Superior temporal gyrus (tissue), 1 donor: ENCODE measurements around the gene ABHD17A.
A peak's percentile ranks its signal among the peaks of the same experiment; 100 is the strongest.

ENCODE experiments used
- DNase-seq: peaks from one replicate; pipeline ENCODE4 v3.0.0-alpha.2; 2016; ENCODE audit errors: extremely low spot score

ABHD17A gene

DNA sequence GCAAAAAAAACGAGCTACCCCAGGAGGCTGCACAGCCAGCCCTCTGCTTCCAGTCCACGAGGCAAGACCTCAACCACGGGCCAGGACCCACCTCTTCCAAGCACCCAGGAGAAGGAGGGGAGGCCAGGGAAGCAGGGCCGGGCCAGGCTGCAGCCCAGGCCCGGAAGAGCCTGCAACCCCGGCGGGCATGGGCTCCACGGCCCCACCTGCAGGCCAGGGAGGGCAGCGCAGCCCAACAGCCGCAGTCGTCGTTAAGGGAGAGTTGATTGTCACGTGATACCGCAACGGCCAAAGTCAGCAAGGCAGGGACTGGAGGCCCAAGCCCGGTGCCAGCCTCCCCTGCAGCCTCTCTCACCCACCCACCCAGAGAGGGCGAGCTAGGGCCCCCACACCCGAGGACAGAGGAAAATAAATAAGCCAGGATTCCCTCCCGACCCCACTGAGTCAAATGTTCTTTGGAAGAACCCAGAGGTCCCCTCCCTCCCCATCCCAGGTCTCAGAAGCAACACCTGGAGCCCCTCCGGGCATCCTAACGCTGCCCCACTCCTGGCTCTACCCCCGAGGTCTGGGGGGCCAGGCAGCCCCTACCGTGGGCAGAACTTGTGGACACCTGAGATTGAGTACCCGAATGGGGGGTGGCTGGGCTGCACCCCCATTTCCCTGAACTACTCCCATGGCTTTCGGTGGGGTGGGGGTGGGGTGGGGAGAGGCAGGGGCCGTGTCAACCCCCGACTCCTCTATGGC lies 31.8 kb downstream of the ABHD17A start:
- no peak for DNase-seq

DNA sequence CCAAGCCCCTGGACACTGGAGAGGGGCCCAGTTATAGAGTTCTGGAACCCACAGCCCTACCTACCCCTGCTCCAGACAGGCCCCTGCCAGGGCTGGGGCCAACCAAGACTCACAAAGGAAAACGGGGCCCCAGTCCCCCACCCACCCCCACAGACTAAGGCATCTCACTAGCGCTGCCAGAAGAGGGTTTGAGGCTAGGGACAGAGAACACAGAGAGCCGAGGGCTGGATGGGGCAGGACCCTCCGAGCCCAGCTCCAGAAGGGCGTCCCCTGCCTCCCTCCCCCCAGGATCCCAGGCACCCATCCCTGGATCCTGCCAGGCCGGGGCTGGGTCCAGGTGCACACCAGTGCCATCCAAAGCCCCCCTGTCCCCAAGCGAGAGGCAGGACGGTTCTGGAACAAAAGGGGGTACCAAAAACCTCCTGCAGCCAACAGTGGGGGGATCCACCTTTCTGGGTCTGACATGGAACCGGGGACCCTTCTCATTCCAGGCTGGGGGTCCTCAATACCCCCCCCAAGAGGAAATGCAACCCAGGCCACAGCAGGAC lies 32.6 kb downstream of the ABHD17A start:
- DNase-seq = no peak

DNA sequence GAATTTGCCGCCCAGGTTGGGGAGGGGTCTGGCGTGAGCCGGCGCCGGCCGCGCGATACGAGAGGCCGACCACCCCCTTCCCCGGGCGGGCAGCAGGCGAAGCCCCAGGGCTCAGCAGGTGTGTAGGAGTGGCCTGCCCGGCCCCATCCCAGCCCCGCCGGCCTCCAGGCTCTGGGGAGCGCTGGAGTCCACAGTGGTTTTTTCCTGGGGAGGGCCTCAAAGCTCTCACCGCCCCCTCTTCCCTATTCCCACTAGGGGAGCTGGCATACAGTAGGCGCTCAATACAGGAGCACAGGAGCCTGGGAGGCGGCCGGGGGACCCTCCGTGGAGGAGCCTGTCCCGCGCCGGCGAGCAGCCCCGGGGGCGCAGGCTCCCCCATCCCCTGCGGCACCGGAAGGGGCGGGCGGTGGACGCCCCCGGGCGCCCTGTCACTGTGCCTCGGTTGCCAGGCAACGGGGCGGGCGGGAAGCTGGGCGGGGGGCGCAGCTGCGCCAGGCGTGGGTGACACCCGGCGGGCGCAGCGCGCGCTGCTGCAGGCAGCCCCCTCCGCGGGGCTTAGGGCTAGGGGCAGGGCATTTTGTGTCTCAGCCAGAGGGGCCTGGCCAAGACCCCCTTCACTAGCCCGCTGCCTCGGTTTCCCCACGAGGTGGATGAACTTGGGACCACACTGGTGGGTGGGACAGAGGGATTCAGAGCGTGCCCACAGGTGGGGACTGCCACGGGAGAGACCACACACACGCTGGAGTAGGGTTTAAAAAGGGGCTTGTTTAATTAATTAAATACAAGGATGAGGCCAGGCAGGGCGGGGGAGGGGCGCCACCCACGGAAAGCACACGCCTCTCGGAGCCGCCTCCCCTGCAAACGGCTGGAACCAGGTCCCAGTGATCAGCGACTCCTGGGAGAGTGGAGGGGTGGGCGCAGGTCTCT lies 33.4 kb downstream of the ABHD17A start:
- DNase-seq = no peak

DNA sequence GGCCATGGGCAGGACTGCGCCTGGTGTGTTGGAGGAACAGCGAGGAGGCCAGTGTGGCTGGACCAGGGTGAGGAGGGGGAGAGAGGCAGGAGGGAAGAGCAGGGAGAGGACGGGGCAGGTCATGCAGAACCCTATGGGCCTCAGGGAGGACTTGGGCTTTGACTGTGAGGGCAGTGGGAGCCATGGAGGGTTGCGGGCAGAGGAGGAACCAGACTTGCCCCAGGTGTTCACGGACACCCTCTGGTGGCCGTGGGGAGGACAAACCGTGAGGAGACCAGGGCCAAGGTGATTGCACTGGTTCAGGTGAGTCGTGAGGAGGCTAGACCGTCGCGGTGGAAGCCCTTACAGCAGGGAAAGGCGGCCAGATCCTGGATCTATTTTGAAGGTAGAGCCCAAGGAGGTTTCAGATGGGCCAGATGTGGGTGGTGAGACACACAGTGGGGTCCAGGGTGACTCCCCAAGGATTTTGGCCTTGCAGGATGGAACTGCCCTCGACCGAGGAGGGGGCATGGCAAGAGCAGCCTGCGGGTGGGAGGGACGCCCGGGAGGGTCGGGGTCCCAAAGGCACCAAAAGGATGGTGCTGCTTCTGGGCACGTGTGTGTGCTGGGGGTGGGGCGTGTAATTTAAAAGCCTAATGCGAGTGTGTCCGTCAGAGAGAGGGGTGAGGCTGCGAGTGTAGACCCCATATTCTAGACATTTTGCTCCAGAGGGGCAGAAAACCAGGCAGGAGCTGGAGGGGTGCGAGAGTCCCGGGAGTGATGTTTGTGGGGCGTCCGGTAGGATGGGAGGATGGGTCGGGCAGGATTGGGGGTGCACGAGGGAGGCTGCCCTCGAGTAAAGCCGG lies 34.3 kb downstream of the ABHD17A start:
- no peak for DNase-seq

DNA sequence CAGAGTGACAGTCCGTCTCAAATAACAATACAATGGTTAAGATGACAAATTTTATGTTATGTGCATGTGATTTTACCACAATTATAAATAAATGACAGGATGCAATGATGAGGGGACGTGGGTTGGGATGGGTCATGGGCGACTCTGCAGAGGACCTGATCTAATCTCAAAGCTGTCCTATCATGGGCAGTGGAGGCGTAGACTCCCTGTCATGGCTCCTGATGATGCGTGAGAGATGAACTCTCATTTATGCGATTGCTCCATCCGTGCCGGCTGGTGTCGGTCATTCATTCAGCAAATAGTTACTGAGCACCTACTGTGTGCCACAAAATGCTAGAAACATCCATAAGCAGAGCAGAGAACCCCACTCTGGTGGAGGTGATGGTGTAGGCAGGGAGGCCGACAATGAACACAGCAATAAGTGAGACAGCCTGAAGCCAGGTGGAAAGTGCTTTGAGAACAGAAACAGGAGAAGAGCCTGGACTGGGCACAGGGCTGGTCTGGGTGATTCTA lies 35.4 kb downstream of the ABHD17A start:
- DNase-seq = no peak

DNA sequence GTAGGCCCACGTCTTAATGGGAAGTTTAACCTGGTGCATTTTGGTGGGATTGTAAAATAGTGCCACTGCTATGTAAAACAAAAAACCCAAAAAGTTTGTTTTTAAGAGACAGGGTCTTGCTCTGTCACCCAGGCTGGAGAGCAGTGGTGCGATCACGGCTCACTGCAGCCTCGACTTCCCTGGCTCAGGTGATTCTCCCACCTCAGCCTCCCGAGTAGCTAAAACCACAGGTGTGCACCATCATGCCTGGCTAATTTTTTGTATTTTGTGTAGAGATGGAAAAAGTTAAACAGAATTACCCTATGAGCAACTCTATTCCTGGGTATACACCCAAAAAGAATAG lies 36.2 kb downstream of the ABHD17A start:
- no peak for DNase-seq

DNA sequence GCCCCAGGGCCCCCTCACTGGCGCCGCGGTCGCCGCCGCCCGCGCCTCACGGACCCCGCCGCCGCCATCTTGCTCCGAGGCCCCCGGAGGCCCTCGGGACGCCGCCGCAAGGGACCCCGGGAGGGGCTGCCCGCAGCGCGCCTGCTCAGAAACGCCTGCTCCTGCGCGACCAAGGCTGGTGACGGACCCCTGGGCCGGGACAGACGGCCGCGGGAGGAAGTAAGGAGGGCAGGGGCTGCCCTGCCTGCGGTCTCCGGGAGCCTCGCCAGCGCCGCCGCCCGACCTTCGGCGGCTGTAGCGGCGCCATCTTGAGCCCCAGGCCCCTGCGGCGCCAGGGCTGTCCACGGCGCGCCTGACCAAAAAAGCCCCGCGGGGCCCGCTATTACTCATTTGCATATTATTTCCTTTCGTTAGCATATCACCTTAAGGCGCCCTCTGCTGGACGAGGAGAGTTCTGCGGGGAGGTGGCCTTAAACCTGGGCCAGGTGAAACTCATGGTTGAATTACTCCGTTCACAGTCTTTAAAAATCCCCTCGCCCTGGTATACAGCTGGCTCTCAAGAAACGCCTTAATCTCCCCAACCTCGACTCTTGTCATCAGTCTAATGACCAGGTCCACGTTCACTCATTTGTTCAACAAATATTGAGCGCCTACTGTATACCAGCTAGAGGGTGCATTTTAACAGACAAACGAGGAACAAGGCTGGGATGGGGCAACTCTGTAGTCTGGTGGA lies 36.7 kb downstream of the ABHD17A start, which contains the start of gene REXO1:
Gene REXO1 (minus strand): TSS at position 85 of the 733 bp plus-strand sequence. CDS start 125 bp downstream, outside the sequence.
- peak; percentile 96 for DNase-seq

DNA sequence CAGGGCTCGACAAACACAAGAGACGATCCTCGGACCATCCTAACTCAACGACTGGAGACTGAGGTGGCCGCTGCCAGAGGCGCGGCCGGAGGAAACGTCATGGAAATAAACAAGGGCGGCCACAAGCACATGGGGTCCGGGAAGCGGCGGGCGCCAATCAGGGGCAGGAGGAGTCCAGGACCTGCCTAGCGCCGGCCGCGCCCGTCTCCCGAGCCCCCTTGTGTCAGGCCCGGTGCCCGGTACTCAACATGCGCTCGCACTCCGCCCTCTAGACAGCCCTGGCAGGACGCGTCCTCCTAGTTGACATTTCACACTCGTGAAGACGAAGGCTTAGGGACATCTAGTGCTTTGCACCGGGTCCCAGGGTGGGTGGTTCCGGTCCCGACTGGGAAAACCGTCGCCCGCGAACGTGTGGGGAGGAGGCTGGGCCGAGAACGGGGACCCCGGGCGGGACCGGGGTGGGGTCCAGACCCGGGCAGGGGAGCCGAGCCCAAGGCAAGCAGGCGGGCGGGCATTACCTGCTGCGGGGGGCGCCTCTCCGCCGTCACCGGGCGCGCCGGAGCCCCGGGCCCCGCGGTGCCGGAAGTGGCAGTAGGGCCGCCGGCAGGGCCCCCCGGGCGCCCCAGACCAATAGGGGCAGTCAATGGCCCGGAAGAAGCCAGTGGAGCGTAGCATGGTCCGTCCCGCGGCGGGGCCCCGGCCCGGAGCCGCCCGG lies 37.5 kb downstream of the ABHD17A start:
- DNase-seq = no peak

DNA sequence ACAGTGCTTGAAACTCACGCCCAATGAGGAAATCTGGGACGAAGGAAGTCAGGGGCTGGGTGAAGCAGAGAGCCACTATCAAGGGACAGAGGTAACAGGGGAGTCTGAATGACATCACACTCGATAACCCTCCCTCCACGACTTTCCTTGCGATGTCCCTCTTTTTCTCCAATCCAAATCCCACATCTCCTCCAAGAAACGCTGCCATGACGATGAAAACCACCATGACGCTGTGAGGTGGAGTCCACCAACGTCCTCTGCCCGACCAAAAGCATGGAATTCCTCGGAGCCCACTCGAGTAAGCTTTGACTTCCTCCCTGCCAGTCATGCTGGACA lies 38.0 kb downstream of the ABHD17A start:
- no peak for DNase-seq

DNA sequence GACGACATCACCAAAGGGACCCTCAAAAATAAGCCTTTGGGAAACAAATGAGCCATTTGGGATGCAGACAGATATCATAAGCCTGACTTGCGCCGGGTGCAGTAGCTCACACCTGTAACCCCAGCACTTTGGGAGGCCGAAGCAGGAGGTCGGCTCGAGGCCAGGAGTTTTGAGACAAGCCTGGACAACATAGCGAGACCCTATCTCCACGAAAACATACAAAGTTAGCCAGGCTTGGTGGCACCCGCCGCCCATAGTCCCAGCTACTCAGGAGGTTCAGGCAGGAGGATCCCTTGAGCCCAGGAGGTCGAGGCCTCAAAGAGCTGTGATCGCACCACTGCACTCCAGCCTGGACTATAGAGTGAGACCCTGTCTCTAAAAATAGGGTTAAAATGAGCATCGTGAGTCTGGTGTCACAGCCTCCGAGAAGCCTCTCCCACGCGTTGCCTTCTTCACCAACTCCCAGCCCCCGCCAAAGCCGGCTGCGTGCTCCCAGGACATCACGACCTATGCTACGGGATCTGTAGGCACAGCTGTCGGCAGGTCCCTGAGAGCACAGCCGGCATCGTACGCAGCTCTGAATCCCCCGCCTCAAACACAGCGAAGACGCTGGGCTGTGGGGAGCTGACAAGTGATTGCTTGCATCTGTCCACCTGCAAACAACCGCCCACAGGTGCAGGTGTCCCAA lies 38.6 kb downstream of the ABHD17A start:
- DNase-seq = no peak

DNA sequence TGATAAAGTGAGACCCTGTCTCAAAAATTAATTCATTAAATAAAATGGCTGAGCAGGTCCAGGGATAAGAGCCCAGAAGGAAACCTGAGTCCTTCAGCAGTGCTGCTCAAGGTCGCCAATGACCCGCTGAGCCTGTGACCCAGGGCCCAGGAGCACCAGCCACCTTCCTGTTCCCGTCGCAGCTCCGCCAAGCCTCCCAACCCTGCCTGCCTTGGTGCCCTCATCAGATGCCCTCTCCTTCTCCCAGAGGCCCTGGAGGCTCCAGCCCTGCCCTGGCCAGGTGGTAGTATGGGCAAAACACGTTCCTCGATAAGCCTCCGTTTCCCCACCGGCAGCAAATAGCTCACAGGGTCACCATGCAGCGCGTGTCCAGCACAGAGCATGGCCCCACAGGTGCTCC lies 39.7 kb downstream of the ABHD17A start:
- DNase-seq = no peak

DNA sequence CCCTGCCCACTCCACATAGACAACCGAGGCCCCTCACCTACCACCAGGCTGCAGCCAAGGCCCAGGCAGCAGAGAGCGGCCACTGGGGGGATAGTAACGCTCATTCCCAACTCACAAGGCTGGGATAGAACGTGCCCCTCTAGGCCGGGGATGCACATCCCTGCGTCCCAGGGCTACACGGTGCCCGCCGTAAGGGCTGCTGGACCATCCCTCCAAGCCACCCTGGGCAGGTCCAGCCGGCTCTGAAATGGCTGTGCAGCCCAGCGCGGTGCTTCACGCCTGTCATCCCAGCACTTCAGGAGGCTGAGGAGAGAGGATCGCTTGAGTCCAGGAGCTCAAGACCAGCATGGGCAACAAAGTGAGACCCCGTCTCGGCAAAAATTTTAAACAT lies 40.2 kb downstream of the ABHD17A start:
- no peak for DNase-seq

DNA sequence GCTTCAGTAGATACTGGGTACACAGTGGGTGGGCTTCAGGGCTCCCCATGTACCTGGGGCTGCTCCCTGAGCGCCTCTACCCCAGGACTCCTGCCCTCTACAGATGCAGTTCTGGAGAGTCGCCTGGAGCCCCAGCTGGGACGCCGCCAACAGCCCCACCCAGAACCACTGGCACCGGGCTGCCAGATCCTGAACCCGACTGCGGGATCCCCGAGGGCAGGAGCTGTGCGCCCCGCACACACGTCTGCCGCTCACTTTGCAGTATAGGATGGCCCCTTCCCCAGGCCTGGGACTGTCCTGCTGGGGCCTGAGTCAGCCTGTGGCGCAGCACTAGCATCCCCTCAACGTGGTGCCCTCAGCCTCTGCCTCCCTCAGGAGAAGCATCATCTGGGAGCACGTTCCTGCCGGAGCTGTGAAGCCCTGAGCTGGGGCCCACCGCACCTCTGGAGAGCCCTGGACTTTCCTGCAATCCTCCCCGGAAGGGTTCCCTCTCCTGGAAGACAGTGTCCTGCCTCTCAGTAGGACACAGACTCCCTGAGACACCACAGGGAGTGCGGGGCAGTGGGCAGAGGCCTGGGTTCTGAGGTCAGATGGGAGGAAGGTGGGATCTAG lies 40.7 kb downstream of the ABHD17A start:
- no peak for DNase-seq

DNA sequence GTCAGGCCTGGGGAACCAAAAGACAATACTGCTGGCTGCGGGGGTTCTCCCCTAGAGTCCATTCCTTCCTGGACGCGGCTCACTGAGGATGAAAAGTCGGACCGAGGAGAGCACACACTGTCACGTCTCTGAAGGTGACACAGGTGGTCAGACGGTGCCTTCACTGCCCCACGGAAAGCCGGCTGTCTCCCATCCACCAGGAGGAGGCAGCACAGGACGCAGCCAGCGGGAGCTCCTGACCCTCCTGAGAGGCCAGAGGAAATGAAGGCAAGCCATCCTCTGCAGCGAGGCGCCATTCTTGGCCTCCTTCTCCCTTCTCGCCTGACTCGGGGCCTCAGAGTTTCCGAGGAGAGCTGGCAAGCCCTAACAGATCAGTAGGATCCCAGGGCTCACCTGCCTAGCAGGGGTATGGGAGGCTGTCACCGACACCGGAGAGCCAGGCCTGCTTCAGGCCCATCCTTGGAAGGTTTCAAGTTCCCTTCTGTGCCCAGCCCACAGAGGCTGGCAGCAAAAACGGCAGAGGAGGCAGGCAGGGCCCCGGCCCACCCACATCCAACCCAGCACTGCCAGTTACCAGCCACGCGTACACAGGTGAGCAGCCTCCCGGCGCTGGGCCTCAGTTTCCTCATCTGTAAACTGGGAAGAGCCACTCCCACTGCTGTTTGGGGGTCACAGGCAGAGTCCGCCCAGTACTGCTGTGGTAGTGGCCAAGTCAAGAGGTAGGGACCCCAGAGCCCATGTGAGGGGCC lies 41.5 kb downstream of the ABHD17A start:
- DNase-seq = no peak

DNA sequence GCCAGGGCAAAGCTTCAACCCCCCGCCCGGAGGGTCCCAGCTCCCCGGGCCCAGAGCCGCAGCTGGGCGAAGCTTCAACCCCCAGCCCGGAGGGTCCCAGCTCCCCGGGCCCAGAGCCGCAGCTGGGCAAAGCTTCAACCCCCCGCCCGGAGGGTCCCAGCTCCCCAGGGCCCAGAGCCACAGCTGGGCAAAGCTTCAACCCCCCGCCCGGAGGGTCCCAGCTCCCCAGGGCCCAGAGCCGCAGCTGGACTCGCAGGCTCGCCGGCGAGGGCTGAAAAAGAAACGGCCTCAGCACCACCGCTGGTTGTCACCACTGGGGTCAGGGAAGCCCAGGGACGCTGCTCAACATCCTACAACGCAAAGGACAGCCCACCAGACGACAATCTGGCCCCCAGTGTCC lies 42.2 kb downstream of the ABHD17A start:
- no peak for DNase-seq

DNA sequence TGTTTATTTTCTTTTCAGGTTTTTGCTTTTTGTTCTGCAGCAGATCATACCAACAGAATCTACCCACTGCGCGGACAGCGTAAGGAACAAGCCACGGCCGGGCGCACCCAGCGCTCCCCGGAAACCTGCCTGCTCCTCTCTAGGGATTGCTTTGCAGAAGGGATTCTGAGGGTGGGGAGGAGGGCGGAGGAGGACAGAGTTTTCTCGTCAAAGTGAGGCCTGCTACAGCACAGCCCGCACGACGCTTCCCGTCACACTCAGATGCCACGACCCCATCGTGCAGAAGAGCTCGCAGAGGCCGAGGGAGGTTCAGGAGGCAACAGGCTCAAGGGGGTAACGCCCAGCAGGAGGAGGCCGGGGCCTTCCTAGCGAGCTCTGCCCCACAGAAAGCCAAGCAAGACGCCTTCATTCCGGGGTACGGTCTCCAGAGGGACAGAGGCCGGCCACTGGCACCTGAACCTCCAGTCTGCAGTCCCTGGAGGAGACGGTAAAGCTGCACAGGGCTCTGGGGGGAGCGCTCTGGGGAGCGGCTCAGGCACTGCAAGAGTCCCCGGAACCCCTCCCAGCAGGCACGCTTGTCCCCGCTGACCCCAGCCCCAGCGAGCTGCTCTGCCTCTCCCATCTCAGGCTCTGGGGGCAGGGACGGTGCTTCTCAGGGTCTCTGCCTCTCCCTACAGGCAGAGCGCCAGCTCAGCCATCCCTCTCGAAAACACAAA lies 43.9 kb downstream of the ABHD17A start:
- DNase-seq = no peak

DNA sequence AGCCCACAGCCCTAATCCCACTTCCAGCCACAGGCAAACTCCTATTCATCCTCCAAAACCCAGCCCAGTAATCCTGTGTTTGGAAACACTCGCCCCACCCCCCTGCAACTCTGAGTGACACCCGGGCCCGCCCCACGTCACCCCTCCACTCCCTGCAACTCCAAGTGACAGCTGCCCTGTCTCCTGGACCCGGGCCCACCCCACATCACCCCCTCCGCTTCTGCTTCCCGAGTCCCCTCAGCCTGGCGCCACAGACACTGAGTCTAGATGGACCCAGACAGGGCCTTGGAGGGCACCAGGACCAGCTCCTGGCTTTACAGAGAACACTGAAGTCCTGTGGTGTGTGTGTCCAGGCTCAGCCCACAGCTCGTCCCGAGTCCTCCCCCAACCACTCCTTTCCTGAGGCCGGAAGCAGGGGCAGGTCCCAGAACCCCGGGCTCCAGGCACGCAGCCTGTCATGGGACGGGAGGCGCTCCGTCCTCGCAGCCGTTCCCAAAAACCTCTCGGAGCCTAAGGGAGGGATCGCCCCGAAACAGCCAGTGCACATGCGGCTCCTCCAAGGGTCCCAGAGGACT lies 44.7 kb downstream of the ABHD17A start:
- no peak for DNase-seq
